ENCODE data around the gene CTNNA2. TPM values are rescaled to one million over a fixed set of nuclear protein-coding genes. Genes with fewer than 3 reads are reported as not detected.

Gene CTNNA2
- total RNA-seq, 4 donors from 2014 or later, result 0.40 to 1.7 (median 1.5) TPM; not detected in 1

GRCh38 chr2:79941179-79941578 is 428.3 kb downstream of the CTNNA2 start:
- in situ Hi-C loops (cut with MboI; ENCODE audit: low pct_ligation_motif_present in 1 of 4, low pct_unique_long_range_greater_than_20kb in 1 of 4, low sequenced_read_pairs in 3 of 4), result no loop called here
- DNase-seq, result no peak
- no peak overlapping the region for H3K4me3 ChIP-seq
- peaks cover 0 to 1% (median 0%) of the 10 kb centered on the region in 4 donors for H3K4me1 ChIP-seq
- H3K27me3 ChIP-seq, result no peaks in the 10 kb centered on the region
- H3K36me3 ChIP-seq, result no peaks in the 10 kb centered on the region
- WGBS, 2 donors (ENCODE audit: low coverage in 1 of 2), result 55 to 84% methylated on average over 2 of the region's 2 CpGs
- no peak overlapping the region for H3K27ac ChIP-seq
- intact Hi-C loops (cut with DNase I; ENCODE audit: low total_unique reads), result no loop called here
- no peaks in the 10 kb centered on the region for H3K9me3 ChIP-seq
- TF ChIP-seq CTCF (IDR thresholded peaks at IDR 0.05) (no peak), EP300 (IDR thresholded peaks at IDR 0.05; ENCODE audit: low read depth) (no peak), POLR2A (IDR thresholded peaks at IDR 0.05) (no peak), POLR2AphosphoS5 (IDR thresholded peaks at IDR 0.05) (no peak)

GRCh38 chr2:79944205-79944604 is 431.4 kb downstream of the CTNNA2 start:
- no peaks in the 10 kb centered on the region for H3K9me3 ChIP-seq
- H3K4me1 ChIP-seq, result no peaks in the 10 kb centered on the region
- no peak overlapping the region for H3K27ac ChIP-seq
- TF ChIP-seq CTCF (IDR thresholded peaks at IDR 0.05) (no peak), POLR2AphosphoS5 (IDR thresholded peaks at IDR 0.05) (no peak), POLR2A (IDR thresholded peaks at IDR 0.05) (no peak), EP300 (IDR thresholded peaks at IDR 0.05; ENCODE audit: low read depth) (no peak)
- no peaks in the 10 kb centered on the region for H3K36me3 ChIP-seq
- 90% methylated on average over 1 of the region's 1 CpG; no CpG with 5 or more reads in 1 of the 2 donors for WGBS, 2 donors (ENCODE audit: low coverage in 1 of 2)
- in situ Hi-C loops (cut with MboI; ENCODE audit: low pct_ligation_motif_present in 1 of 4, low pct_unique_long_range_greater_than_20kb in 1 of 4, low sequenced_read_pairs in 3 of 4), result no loop called here
- H3K27me3 ChIP-seq, result no peaks in the 10 kb centered on the region
- DNase-seq, result no peak
- no peak overlapping the region for H3K4me3 ChIP-seq
- intact Hi-C loops (cut with DNase I; ENCODE audit: low total_unique reads), result no loop called here

GRCh38 chr2:79945653-79946445 is 433.0 kb downstream of the CTNNA2 start:
- Histone ChIP-seq H3K9me3 (no peaks in the 10 kb centered on the region), H3K4me1 (no peaks in the 10 kb centered on the region), H3K4me3 (no peak overlapping the region), H3K27ac (no peak overlapping the region), H3K36me3 (no peaks in the 10 kb centered on the region), H3K27me3 (no peaks in the 10 kb centered on the region)
- in situ Hi-C loops (cut with MboI; ENCODE audit: low pct_ligation_motif_present in 1 of 4, low pct_unique_long_range_greater_than_20kb in 1 of 4, low sequenced_read_pairs in 3 of 4) (no loop called here), intact Hi-C loops (cut with DNase I; ENCODE audit: low total_unique reads) (no loop called here)
- no peak for DNase-seq
- WGBS, 2 donors (ENCODE audit: low coverage in 1 of 2), result 76 to 89% methylated on average over 5 of the region's 5 CpGs
- TF ChIP-seq POLR2A (IDR thresholded peaks at IDR 0.05), result no peak
- TF ChIP-seq POLR2AphosphoS5 (IDR thresholded peaks at IDR 0.05), result no peak
- TF ChIP-seq CTCF (IDR thresholded peaks at IDR 0.05), result no peak
- no peak for TF ChIP-seq EP300 (IDR thresholded peaks at IDR 0.05; ENCODE audit: low read depth)

GRCh38 chr2:79947751-79948150 is 434.9 kb downstream of the CTNNA2 start:
- DNase-seq, result no peak
- Histone ChIP-seq H3K9me3 (no peaks in the 10 kb centered on the region), H3K4me3 (no peak overlapping the region), H3K27ac (no peak overlapping the region), H3K27me3 (no peaks in the 10 kb centered on the region), H3K36me3 (no peaks in the 10 kb centered on the region), H3K4me1 (no peaks in the 10 kb centered on the region)
- in situ Hi-C loops (cut with MboI; ENCODE audit: low pct_ligation_motif_present in 1 of 4, low pct_unique_long_range_greater_than_20kb in 1 of 4, low sequenced_read_pairs in 3 of 4) (no loop called here), intact Hi-C loops (cut with DNase I; ENCODE audit: low total_unique reads) (no loop called here)
- WGBS, 2 donors (ENCODE audit: low coverage in 1 of 2), result 29 to 75% methylated on average over 2 of the region's 2 CpGs
- no peak for TF ChIP-seq EP300 (IDR thresholded peaks at IDR 0.05; ENCODE audit: low read depth)
- no peak for TF ChIP-seq POLR2AphosphoS5 (IDR thresholded peaks at IDR 0.05)
- no peak for TF ChIP-seq CTCF (IDR thresholded peaks at IDR 0.05)

Data from transverse colon (tissue), 4 donors.